Neural progenitor cell (in vitro differentiated cells): ENCODE results near the gene GPR162.

ENCODE experiments used
- EZH2 ChIP-seq: fragments of 200-600 bp; sonication (generic); IDR thresholded peaks from 2 replicates; pipeline ENCODE4 v1.6.1; 2017; ENCODE audit warnings: antibody characterized with exemption, mild to moderate bottlenecking, moderate library complexity
- TF ChIP-seq, protein P1 (sequence below): fragments of 200-600 bp; sonication (generic); IDR thresholded peaks from 2 replicates; pipeline ENCODE4 v1.5.1; 2017; ENCODE audit warnings: antibody characterized with exemption, mild to moderate bottlenecking

GRCh38 chr12:6820166-6820565 is 1.5 kb upstream of the GPR162 start:
- no peak for TF ChIP-seq EZH2
- TF ChIP-seq, protein P1, sequence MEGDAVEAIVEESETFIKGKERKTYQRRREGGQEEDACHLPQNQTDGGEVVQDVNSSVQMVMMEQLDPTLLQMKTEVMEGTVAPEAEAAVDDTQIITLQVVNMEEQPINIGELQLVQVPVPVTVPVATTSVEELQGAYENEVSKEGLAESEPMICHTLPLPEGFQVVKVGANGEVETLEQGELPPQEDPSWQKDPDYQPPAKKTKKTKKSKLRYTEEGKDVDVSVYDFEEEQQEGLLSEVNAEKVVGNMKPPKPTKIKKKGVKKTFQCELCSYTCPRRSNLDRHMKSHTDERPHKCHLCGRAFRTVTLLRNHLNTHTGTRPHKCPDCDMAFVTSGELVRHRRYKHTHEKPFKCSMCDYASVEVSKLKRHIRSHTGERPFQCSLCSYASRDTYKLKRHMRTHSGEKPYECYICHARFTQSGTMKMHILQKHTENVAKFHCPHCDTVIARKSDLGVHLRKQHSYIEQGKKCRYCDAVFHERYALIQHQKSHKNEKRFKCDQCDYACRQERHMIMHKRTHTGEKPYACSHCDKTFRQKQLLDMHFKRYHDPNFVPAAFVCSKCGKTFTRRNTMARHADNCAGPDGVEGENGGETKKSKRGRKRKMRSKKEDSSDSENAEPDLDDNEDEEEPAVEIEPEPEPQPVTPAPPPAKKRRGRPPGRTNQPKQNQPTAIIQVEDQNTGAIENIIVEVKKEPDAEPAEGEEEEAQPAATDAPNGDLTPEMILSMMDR = no peak
